ENCODE measurements around the gene DIP2A.

DIP2A gene

GRCh38 chr21:46555678-46556077 is 97.0 kb downstream of the DIP2A start:
- TF ChIP-seq CTCF (IDR thresholded peaks at IDR 0.05; ENCODE audit: insufficient read depth, low read depth, low read length, missing control alignments): no peak
- H3K4me3 ChIP-seq (ENCODE audit: low read depth, low read length): no peak overlapping the region
- no peak for DNase-seq (ENCODE audit: low read depth)

- no peak for DNase-seq (ENCODE audit: low read depth)
- TF ChIP-seq CTCF (IDR thresholded peaks at IDR 0.05; ENCODE audit: insufficient read depth, low read depth, low read length, missing control alignments): no peak
- H3K4me3 ChIP-seq (ENCODE audit: low read depth, low read length): no peak overlapping the region
These were observed 98.1 kb downstream of the DIP2A start for GRCh38 chr21:46556802-46557201.

GRCh38 chr21:46557469-46557868 is 98.8 kb downstream of the DIP2A start:
- no peak for DNase-seq (ENCODE audit: low read depth)
- no peak overlapping the region for H3K4me3 ChIP-seq (ENCODE audit: low read depth, low read length)
- no peak for TF ChIP-seq CTCF (IDR thresholded peaks at IDR 0.05; ENCODE audit: insufficient read depth, low read depth, low read length, missing control alignments)

GRCh38 chr21:46557919-46558392 is 99.3 kb downstream of the DIP2A start:
- no peak overlapping the region for H3K4me3 ChIP-seq (ENCODE audit: low read depth, low read length)
- no peak for DNase-seq (ENCODE audit: low read depth)
- no peak for TF ChIP-seq CTCF (IDR thresholded peaks at IDR 0.05; ENCODE audit: insufficient read depth, low read depth, low read length, missing control alignments)

GRCh38 chr21:46559291-46559983 is 100.7 kb downstream of the DIP2A start:
- no peak for TF ChIP-seq CTCF (IDR thresholded peaks at IDR 0.05; ENCODE audit: insufficient read depth, low read depth, low read length, missing control alignments)
- H3K4me3 ChIP-seq (ENCODE audit: low read depth, low read length): peak overlapping the region; percentile 27
- peak; percentile 55 for DNase-seq (ENCODE audit: low read depth)

- TF ChIP-seq CTCF (IDR thresholded peaks at IDR 0.05; ENCODE audit: insufficient read depth, low read depth, low read length, missing control alignments): no peak
- DNase-seq (ENCODE audit: low read depth): no peak
- H3K4me3 ChIP-seq (ENCODE audit: low read depth, low read length): no peak overlapping the region
These were observed 102.1 kb downstream of the DIP2A start for GRCh38 chr21:46560568-46561444.

Data from GM12865 (cell line).